Endothelial cell of umbilical vein (primary cell): Measurements from ENCODE around the gene C3. TPM values are rescaled to one million over a fixed set of nuclear protein-coding genes. Genes with fewer than 3 reads are reported as not detected.

Experiments
- BruUV-seq: library from RNA; stranded (reverse); fragments of 400-500 nt; replicated peaks from 2 replicates; lab custom pipeline; 2021; lab: Mats Ljungman, UMichigan
- CTCF ChIA-PET: fragments of 300-600, 350-600 bp; sonication (Branson Sonifier 250); formaldehyde crosslinking; loops from one replicate; lab custom pipeline; 2021; ENCODE audit warnings: antibody characterized with exemption, inconsistent platforms; lab: Charles Lee
- POLR2A ChIA-PET: fragments of 300-600, 350-600 bp; sonication (Branson Sonifier 250); formaldehyde crosslinking; loops from one replicate; lab custom pipeline; 2021; ENCODE audit warnings: antibody characterized with exemption, inconsistent platforms; lab: Charles Lee
- DNase-seq: peaks from one replicate; pipeline ENCODE4 v3.0.0-alpha.2; 2011; ENCODE audit warnings: low read depth, low spot score
- FAIRE-seq: peaks from 2 replicates; lab custom pipeline; 2011; peaks lifted over from hg19 to GRCh38; lab: Jason Lieb, UNC
- H2AFZ ChIP-seq: 2 replicates; pipeline ENCODE4 v1.6.0; 2012; ENCODE audit warnings: low read depth, low read length, control low read depth, inconsistent platforms
- H3K27ac ChIP-seq: 2 replicates; pipeline ENCODE4 v1.5.1; 2011; ENCODE audit warnings: low read depth, mild to moderate bottlenecking, control low read depth, low read length, moderate library complexity; ENCODE audit not compliant: insufficient read depth
- H3K27me3 ChIP-seq, 2 experiments: 2 replicates each; pipeline versions ENCODE4 v1.6.0 to v1.6.1; 2011; ENCODE audit warnings: low read length in 2 of 2, mixed read lengths in 1 of 2; ENCODE audit not compliant: control insufficient read depth in 2 of 2, insufficient read depth in 2 of 2
- H3K36me3 ChIP-seq, 2 experiments: 2 replicates in 1 of 2; 3 replicates in 1 of 2; pipeline ENCODE4 v1.5.1; 2011; ENCODE audit warnings: low read length in 2 of 2, mild to moderate bottlenecking in 1 of 2, moderate library complexity in 1 of 2; ENCODE audit not compliant: control insufficient read depth in 2 of 2, insufficient read depth in 2 of 2; ENCODE audit errors: extremely low read depth in 1 of 2
- H3K4me1 ChIP-seq: 3 replicates; pipeline ENCODE4 v1.5.1; 2011; ENCODE audit warnings: mild to moderate bottlenecking, low read length; ENCODE audit not compliant: control insufficient read depth, insufficient read depth; ENCODE audit errors: extremely low read depth
- H3K4me2 ChIP-seq: 2 replicates; pipeline ENCODE4 v1.6.1; 2011; ENCODE audit warnings: low read length, control low read depth, mixed read lengths; ENCODE audit not compliant: insufficient read depth
- H3K4me3 ChIP-seq, 3 experiments: fragments of 200-600 bp in 1 of 3; sonication (generic), shearing (Covaris generic) in 1 of 3; replicated peaks in 1 of 3; 2 replicates each; pipeline ENCODE4 v1.5.1; 2011 to 2016; ENCODE audit warnings: control low read depth in 3 of 3, low read length in 3 of 3, mild to moderate bottlenecking in 2 of 3, inconsistent platforms in 1 of 3, low read depth in 1 of 3, moderate library complexity in 1 of 3; ENCODE audit not compliant: insufficient read depth in 1 of 3
- H3K79me2 ChIP-seq: 2 replicates; pipeline ENCODE4 v1.6.0; 2012; ENCODE audit warnings: low read length, inconsistent platforms; ENCODE audit not compliant: control insufficient read depth, insufficient read depth
- H3K9ac ChIP-seq: replicated peaks from 2 replicates; pipeline ENCODE3; 2011; ENCODE audit warnings: low read length, control low read depth; ENCODE audit not compliant: insufficient read depth; ENCODE audit errors: extremely low read depth
- H3K9me1 ChIP-seq: replicated peaks from 3 replicates; pipeline ENCODE4 v1.6.0; 2011; ENCODE audit warnings: mild to moderate bottlenecking, low read length; ENCODE audit not compliant: control insufficient read depth, insufficient read depth; ENCODE audit errors: extremely low read depth
- H3K9me3 ChIP-seq: replicated peaks from 2 replicates; pipeline ENCODE4 v1.5.1; 2012; ENCODE audit warnings: low read length, inconsistent platforms; ENCODE audit not compliant: control insufficient read depth, insufficient read depth
- H4K20me1 ChIP-seq: replicated peaks from 2 replicates; pipeline ENCODE3; 2011; ENCODE audit warnings: mild to moderate bottlenecking, low read length; ENCODE audit not compliant: control insufficient read depth, insufficient read depth; ENCODE audit errors: extremely low read depth
- CTCF ChIP-seq, 2 donors: IDR thresholded peaks; 1 replicate in 1 of 2; 2 replicates in 1 of 2; pipeline ENCODE4 v1.5.1; 2011; ENCODE audit warnings: low read length in 2 of 2, mild to moderate bottlenecking in 2 of 2, moderate library complexity in 2 of 2, control low read depth in 1 of 2, inconsistent platforms in 1 of 2, low read depth in 1 of 2; ENCODE audit not compliant: insufficient read depth in 1 of 2; ENCODE audit errors: extremely low read depth in 1 of 2
- FOS ChIP-seq: IDR thresholded peaks from 2 replicates; pipeline ENCODE4 v1.6.1; 2011; ENCODE audit warnings: mild to moderate bottlenecking, low read length, moderate library complexity, borderline replicate concordance; ENCODE audit not compliant: insufficient read depth
- JUN ChIP-seq: IDR thresholded peaks from 2 replicates; pipeline ENCODE4 v1.6.1; 2011; ENCODE audit warnings: borderline replicate concordance, low read depth; ENCODE audit not compliant: insufficient read length, insufficient read depth
- MYC ChIP-seq: IDR thresholded peaks from one replicate; pipeline ENCODE4 v1.6.1; 2011; ENCODE audit warnings: mild to moderate bottlenecking, low read depth, low read length
- POLR2A ChIP-seq: IDR thresholded peaks from 2 replicates; pipeline ENCODE4 v1.6.1; 2012; ENCODE audit warnings: low read depth, mild to moderate bottlenecking, control low read depth, low read length
- dilution Hi-C: fragments of 300-500 bp; cut with MboI; formaldehyde crosslinking; loops from one replicate; pipeline ENCODE4 v1.15.0; 2019; ENCODE audit warnings: low sequenced_read_pairs; ENCODE audit not compliant: extremely low pct_ligation_motif_present
- intact Hi-C: fragments of 100-400 bp; cut with micrococcal nuclease; formaldehyde crosslinking; loops from one replicate; pipeline ENCODE4 v1.10.0; 2022
- polyA plus RNA-seq, 4 experiments: library from polyadenylated mRNA; depleted of rRNA in 3 of 4; stranded (reverse) in 3 of 4; unstranded in 1 of 4; fragments of >200 nt; gene quantifications; 2 replicates each; pipeline versions ENCODE4 v1.2.1 to v1.2.3, GENCODE V29; 2011 to 2012; ENCODE audit warnings: missing spikeins in 1 of 4
- total RNA-seq: library from RNA; stranded (reverse); gene quantifications from 2 replicates; pipeline ENCODE4 v1.2.3, GENCODE V29; 2021

Gene C3
- total and polyA plus RNA-seq, 2 donors (not counting 3 experiments of a cell fraction or from before 2014, with no cell fraction given): 0.23 TPM; not detected in 1

- no peak for TF ChIP-seq FOS
- TF ChIP-seq POLR2A: no peak
- no peak for TF ChIP-seq MYC
- no peak for TF ChIP-seq JUN
- no peak for TF ChIP-seq CTCF (IDR thresholded peaks at IDR 0.05; ENCODE audit: extremely low read depth in 1 of 2, insufficient read depth in 1 of 2, low read depth in 1 of 2, low read length in 2 of 2)
- POLR2A ChIA-PET: no interaction called here
- no peak for FAIRE-seq
These were observed 41.8 kb downstream of the C3 start for GRCh38 chr19:6678690-6679109.

More at GRCh38 chr19:6678690-6679109, 41.8 kb downstream of the C3 start:
- BruUV-seq: no TSS peak
- CTCF ChIA-PET: no interaction called here
- no peak overlapping the region for H3K4me2 ChIP-seq
- no peak overlapping the region for H2AFZ ChIP-seq
- H3K9me3 ChIP-seq: no peaks in the 10 kb centered on the region
- dilution Hi-C loops (no loop called here), intact Hi-C loops (loop anchor here (10.0 kb wide), 1 partner anchor 56 kb away; the partner anchor contains the start of genes GPR108 and TRIP10)
- H3K79me2 ChIP-seq: no peaks in the 10 kb centered on the region
- no peak overlapping the region for H3K4me3 ChIP-seq
- no peak overlapping the region for H3K27ac ChIP-seq
- no peaks in the 10 kb centered on the region for H3K9me1 ChIP-seq
- H3K36me3 ChIP-seq: no peaks in the 10 kb centered on the region
- no peak overlapping the region for H3K9ac ChIP-seq
- DNase-seq: no peak
- no peaks in the 10 kb centered on the region for H3K27me3 ChIP-seq
- H3K4me1 ChIP-seq: peaks cover 7% of the 10 kb centered on the region
- no peaks in the 10 kb centered on the region for H4K20me1 ChIP-seq
